ENCODE results near the gene HOMER2. TPM values are rescaled to one million over a fixed set of nuclear protein-coding genes. Genes with fewer than 3 reads are reported as not detected.

The HOMER2 gene
- total and polyA plus RNA-seq, 2 donors (not counting 3 experiments of a cell fraction or from before 2014, with no cell fraction given), result 0.60 to 0.68 TPM

- FAIRE-seq, result no peak
Measured at GRCh38 chr15:82980981-82981380, 28.5 kb upstream of the HOMER2 start.

More at GRCh38 chr15:82980981-82981380, 28.5 kb upstream of the HOMER2 start:
- ChIA-PET CTCF (no interaction called here), POLR2A (no interaction called here)
- Histone ChIP-seq H3K27ac (ENCODE audit: insufficient read depth, low read depth, low read length) (no peak overlapping the region), H4K20me1 (replicated peaks; ENCODE audit: control insufficient read depth, extremely low read depth, insufficient read depth, low read length) (no peaks in the 10 kb centered on the region), H3K4me2 (ENCODE audit: insufficient read depth, low read length) (no peak overlapping the region), H3K36me3 (ENCODE audit: control insufficient read depth in 2 of 2, extremely low read depth in 1 of 2, insufficient read depth in 2 of 2, low read length in 2 of 2) (no peaks in the 10 kb centered on the region), H3K79me2 (ENCODE audit: control insufficient read depth, insufficient read depth, low read length) (no peaks in the 10 kb centered on the region), H3K4me3 (replicated peaks in 1 of 3; ENCODE audit: insufficient read depth in 1 of 3, low read depth in 1 of 3, low read length in 3 of 3) (no peak overlapping the region), H2AFZ (ENCODE audit: low read depth, low read length) (no peak overlapping the region), H3K27me3 (ENCODE audit: control insufficient read depth in 2 of 2, insufficient read depth in 2 of 2, low read length in 2 of 2) (no peaks in the 10 kb centered on the region), H3K9me3 (replicated peaks; ENCODE audit: control insufficient read depth, insufficient read depth, low read length) (no peaks in the 10 kb centered on the region), H3K4me1 (ENCODE audit: control insufficient read depth, extremely low read depth, insufficient read depth, low read length) (peaks cover 4% of the 10 kb centered on the region), H3K9ac (replicated peaks; ENCODE audit: extremely low read depth, insufficient read depth, low read length) (no peak overlapping the region), H3K9me1 (replicated peaks; ENCODE audit: control insufficient read depth, extremely low read depth, insufficient read depth, low read length) (no peaks in the 10 kb centered on the region)
- no TSS peak for BruUV-seq (replicated peaks)
- TF ChIP-seq FOS (IDR thresholded peaks at IDR 0.05; ENCODE audit: borderline replicate concordance, insufficient read depth, low read length), result no peak
- TF ChIP-seq POLR2AphosphoS5 (IDR thresholded peaks at IDR 0.05; ENCODE audit: insufficient read depth, low read depth, low read length), result no peak
- no peak for TF ChIP-seq MYC (IDR thresholded peaks at IDR 0.05; ENCODE audit: low read depth, low read length)
- no peak for TF ChIP-seq MAX (IDR thresholded peaks at IDR 0.05; ENCODE audit: insufficient read depth, insufficient read length)
- no peak for TF ChIP-seq CTCF (IDR thresholded peaks at IDR 0.05; ENCODE audit: extremely low read depth in 1 of 2, insufficient read depth in 1 of 2, low read depth in 1 of 2, low read length in 2 of 2)
- TF ChIP-seq POLR2A (IDR thresholded peaks at IDR 0.05; ENCODE audit: low read depth, low read length), result no peak
- TF ChIP-seq EZH2 (IDR thresholded peaks at IDR 0.05; ENCODE audit: borderline replicate concordance, low read depth, low read length, severe bottlenecking), result no peak
- intact Hi-C loops (cut with micrococcal nuclease), result no loop called here
- DNase-seq (ENCODE audit: low read depth, low spot score), result no peak
- dilution Hi-C loops (cut with MboI; ENCODE audit: extremely low pct_ligation_motif_present, low sequenced_read_pairs), result no loop called here

All from endothelial cell of umbilical vein (primary cell).